GM06990 (cell line): ENCODE results near the gene LRRC23.
A peak's percentile ranks its signal among the peaks of the same experiment; 100 is the strongest.
"Not testable (repeated sequence)": the region's sequence is repeated elsewhere in the genome, so short reads cannot be mapped to it uniquely, and the experiment has no call there.

Experiments
- DNase-seq: peaks from one replicate; pipeline ENCODE4 v3.0.0-alpha.2; 2011; ENCODE audit not compliant: insufficient read length; ENCODE audit errors: extremely low read depth
- H3K27me3 ChIP-seq: replicated peaks from 2 replicates; pipeline ENCODE4 v1.6.0; 2011; ENCODE audit warnings: low read length; ENCODE audit not compliant: control insufficient read depth, insufficient read depth
- H3K36me3 ChIP-seq: 2 replicates; pipeline ENCODE4 v1.5.1; 2011; ENCODE audit warnings: low read length; ENCODE audit not compliant: control insufficient read depth, insufficient read depth
- H3K4me3 ChIP-seq: replicated peaks from 2 replicates; pipeline ENCODE4 v1.5.1; 2011; ENCODE audit warnings: low read depth, mild to moderate bottlenecking, control low read depth, low read length
- TF ChIP-seq, protein P1 (sequence below): IDR thresholded peaks from 2 replicates; pipeline ENCODE4 v1.5.1; 2011; ENCODE audit warnings: low read length, control low read depth, mild to moderate bottlenecking, inconsistent platforms; ENCODE audit not compliant: insufficient read depth, poor library complexity, severe bottlenecking

Gene LRRC23

DNA sequence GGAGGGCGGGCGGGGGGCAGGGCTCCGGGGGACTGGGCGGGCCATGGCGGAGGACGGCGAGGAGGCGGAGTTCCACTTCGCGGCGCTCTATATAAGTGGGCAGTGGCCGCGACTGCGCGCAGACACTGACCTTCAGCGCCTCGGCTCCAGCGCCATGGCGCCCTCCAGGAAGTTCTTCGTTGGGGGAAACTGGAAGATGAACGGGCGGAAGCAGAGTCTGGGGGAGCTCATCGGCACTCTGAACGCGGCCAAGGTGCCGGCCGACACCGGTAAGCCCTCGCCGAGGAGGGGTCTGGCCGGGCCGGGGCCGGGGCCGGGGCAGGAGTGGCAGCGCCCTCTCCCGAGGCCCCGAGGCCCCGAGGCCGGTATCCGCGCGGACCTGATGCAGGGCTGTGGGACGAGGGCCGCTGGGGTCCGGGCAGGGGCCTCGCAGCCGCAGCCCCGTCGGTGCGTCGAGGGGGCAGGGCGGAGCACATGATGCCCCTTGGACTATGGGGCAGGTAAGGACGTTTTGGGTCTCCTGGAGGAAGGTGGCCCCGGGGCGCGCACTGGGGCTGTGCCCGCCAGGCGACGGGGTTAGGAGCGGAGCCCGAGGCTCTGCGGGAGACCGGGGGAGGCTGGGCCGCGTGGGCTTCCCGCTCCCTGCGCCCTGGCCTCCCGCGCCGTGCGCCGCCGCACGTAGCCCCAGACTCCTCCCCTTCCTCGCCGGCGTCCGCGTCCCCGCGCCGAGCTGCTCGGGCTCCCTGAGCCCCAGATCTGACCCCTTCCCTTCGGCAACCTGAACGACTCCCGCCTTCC is 37.0 kb upstream of the LRRC23 start, which contains the start of gene TPI1:
Gene TPI1, plus strand, starts transcription at position 119 of the 798 bp plus-strand sequence. Its CDS starts 36 bp downstream, at position 155.
- peak; percentile 86 for DNase-seq
- peak within 1 kb of the TSS; percentile 72 for H3K4me3 ChIP-seq
- H3K36me3 ChIP-seq: peaks cover 33% of the 10 kb centered on the region
- TF ChIP-seq, protein P1, sequence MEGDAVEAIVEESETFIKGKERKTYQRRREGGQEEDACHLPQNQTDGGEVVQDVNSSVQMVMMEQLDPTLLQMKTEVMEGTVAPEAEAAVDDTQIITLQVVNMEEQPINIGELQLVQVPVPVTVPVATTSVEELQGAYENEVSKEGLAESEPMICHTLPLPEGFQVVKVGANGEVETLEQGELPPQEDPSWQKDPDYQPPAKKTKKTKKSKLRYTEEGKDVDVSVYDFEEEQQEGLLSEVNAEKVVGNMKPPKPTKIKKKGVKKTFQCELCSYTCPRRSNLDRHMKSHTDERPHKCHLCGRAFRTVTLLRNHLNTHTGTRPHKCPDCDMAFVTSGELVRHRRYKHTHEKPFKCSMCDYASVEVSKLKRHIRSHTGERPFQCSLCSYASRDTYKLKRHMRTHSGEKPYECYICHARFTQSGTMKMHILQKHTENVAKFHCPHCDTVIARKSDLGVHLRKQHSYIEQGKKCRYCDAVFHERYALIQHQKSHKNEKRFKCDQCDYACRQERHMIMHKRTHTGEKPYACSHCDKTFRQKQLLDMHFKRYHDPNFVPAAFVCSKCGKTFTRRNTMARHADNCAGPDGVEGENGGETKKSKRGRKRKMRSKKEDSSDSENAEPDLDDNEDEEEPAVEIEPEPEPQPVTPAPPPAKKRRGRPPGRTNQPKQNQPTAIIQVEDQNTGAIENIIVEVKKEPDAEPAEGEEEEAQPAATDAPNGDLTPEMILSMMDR: no peak
- no peaks in the 10 kb centered on the region for H3K27me3 ChIP-seq

DNA sequence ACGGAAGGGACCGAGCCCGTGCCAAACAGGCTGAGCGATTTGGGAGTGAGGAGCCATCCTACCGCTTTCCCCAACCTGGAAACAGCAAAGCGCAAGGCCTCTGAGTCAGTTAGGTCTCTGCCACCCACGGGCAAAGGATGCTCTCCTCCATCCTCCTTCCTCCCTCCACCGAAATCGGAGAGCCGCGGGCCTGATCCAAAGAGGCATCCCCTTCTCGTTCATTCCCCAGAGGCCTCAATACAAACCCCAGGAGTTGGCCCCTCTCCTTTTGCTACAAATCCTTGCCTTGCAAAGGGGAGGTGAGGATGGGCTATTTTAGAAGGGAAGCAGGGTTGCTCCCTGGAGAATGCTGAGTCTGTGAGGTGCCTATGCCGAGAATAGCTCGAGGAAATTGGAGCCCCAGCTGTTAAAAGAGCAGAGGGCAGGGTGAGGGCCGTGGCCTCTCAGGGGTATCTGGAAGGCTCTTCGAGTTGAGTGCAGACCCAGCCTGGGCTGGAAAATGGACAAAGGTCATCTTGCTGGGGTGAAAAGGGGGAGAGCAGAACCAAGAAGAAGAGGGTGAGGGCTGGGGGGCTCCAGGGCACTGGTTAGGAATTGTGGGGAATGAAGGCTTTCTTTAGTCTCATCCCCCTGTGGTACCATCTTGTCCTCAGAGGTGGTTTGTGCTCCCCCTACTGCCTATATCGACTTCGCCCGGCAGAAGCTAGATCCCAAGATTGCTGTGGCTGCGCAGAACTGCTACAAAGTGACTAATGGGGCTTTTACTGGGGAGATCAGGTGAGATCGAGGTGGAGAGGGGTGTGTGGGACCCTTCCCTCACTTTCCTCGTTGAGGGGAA is 36.2 kb upstream of the LRRC23 start:
- Histone ChIP-seq H3K4me3 (peak overlapping the region; percentile 72), H3K27me3 (no peaks in the 10 kb centered on the region), H3K36me3 (peaks cover 29% of the 10 kb centered on the region)
- no peak for DNase-seq
- TF ChIP-seq, protein P1: peak; percentile 17

DNA sequence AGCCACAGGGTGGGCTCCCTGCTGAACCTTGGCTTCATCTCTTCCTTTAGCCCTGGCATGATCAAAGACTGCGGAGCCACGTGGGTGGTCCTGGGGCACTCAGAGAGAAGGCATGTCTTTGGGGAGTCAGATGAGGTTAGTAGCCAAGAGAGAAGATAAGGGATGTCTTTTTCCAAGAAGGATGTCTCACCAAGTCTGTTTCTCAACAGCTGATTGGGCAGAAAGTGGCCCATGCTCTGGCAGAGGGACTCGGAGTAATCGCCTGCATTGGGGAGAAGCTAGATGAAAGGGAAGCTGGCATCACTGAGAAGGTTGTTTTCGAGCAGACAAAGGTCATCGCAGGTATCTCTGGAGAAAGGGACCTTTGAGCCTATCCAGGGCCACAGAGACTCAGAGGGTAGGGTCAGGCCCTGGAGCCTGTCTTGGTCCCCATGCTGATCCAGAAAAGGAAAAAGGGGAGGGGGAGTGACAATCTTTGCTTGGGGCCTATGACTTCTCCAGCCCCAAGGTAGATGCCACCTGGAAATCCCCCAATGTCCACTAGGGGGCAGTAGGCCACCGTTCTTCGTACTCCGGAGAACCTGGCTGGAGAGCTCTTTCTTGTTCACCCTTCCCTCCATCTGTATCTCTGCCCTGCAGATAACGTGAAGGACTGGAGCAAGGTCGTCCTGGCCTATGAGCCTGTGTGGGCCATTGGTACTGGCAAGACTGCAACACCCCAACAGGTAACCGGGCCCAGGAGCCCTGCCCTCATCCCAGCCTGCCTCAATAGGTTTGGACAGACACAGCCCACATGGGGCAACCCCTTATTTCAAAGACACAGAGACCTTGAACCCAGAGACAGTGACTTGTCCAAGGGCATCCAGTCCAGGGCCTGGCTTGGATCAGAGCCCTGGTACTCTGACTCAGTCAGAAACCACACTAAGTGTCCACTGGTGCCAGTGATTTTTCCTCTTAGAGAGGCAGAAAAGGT is 35.3 kb upstream of the LRRC23 start:
- Histone ChIP-seq H3K4me3 (peak overlapping the region; percentile 72), H3K27me3 (no peaks in the 10 kb centered on the region), H3K36me3 (peaks cover 25% of the 10 kb centered on the region)
- DNase-seq: peak; percentile 48
- TF ChIP-seq, protein P1: peak; percentile 89

DNA sequence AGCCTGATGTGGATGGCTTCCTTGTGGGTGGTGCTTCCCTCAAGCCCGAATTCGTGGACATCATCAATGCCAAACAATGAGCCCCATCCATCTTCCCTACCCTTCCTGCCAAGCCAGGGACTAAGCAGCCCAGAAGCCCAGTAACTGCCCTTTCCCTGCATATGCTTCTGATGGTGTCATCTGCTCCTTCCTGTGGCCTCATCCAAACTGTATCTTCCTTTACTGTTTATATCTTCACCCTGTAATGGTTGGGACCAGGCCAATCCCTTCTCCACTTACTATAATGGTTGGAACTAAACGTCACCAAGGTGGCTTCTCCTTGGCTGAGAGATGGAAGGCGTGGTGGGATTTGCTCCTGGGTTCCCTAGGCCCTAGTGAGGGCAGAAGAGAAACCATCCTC is 34.3 kb upstream of the LRRC23 start:
- not testable (repeated sequence) for H3K27me3 ChIP-seq
- peaks cover 22% of the 10 kb centered on the region for H3K36me3 ChIP-seq

DNA sequence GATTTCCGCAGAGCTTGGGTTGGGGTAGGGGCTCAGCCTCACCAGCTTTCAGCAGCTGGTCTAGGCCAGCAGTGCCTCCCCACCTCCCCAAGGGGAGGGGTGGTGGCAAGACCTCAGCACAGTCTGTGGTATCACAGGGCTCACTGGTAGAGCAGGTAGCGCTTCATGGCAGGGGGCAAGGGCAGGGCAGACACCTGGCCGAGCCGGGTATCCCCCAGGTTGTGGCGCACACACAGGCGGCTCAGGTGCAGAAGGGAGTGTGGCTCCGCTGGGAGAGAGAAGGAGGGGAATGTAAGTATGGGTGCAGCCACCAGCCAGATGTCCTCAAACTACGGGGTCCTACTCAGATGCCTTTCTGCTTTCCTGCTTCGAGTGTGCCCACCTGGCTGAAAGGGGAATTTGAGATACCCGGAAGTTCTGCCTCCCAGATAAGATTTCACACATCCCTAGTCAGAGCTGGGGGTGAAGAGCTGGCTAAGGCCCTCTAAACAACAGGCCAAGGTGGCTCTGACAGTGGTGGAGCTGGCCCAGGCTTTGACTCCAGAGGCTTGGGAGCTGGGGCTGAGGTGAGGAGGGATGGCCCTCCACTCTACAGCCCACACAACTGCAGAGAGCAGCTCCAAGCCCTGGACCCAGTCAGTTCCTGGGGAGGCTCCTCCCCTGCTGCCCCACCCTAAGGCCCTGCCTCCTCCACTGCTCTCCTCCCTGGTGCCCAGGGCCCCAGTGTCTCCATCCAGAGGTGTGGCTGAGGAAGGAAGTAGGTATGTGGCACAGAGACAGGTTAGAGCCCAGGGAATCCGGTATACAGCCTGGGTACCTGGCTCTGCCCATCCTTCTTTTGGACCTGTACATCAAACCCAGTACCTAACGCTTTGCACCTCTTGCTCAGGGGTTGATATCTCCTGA is 33.3 kb upstream of the LRRC23 start:
- H3K4me3 ChIP-seq: peak overlapping the region; percentile 83; the same call in 1 of the 2 replicates
- no peaks in the 10 kb centered on the region for H3K27me3 ChIP-seq
- DNase-seq: no peak
- peaks cover 16% of the 10 kb centered on the region for H3K36me3 ChIP-seq
- TF ChIP-seq, protein P1: no peak

More for the DNA sequence above, 34.3 kb upstream of the LRRC23 start:
- not testable (repeated sequence) for H3K4me3 ChIP-seq, DNase-seq
